DMS153 (cell line): ENCODE results near the gene ASB11.
"Not testable (repeated sequence)": the region's sequence is repeated elsewhere in the genome, so short reads cannot be mapped to it uniquely, and the experiment has no call there.

Experiments
- DNase-seq: peaks from one replicate; lab custom pipeline; 2025; lab: John Stamatoyannopoulos, UW

Gene ASB11

GRCh38 chrX:15305899-15306298, 9.5 kb downstream of the ASB11 start:
- DNase-seq, result not testable (repeated sequence)

GRCh38 chrX:15301924-15302323, 13.5 kb downstream of the ASB11 start:
- DNase-seq, result no peak

GRCh38 chrX:15299941-15300851, 15.2 kb downstream of the ASB11 start:
- DNase-seq, result no peak

- no peak for DNase-seq
Observed at GRCh38 chrX:15298780-15299179, 16.7 kb downstream of the ASB11 start.

GRCh38 chrX:15298201-15298600, 17.2 kb downstream of the ASB11 start:
- no peak for DNase-seq

- DNase-seq, result no peak
Observed at GRCh38 chrX:15293451-15293850, 22.0 kb downstream of the ASB11 start.

- no peak for DNase-seq
Observed at GRCh38 chrX:15292861-15293260, 22.6 kb downstream of the ASB11 start.

- DNase-seq, result no peak
Observed at GRCh38 chrX:15277604-15278003, 37.8 kb downstream of the ASB11 start.

GRCh38 chrX:15274946-15275345, 40.5 kb downstream of the ASB11 start:
- no peak for DNase-seq

GRCh38 chrX:15273275-15273674, 42.2 kb downstream of the ASB11 start:
- DNase-seq, result not testable (repeated sequence)

- no peak for DNase-seq
Observed at GRCh38 chrX:15271757-15272156, 43.7 kb downstream of the ASB11 start.

- peak; percentile 22 for DNase-seq
Observed at GRCh38 chrX:15269618-15270521, 45.6 kb downstream of the ASB11 start, which contains the start of gene ASB9. Gene ASB9, minus strand, starts transcription at chrX:15270083. Its CDS starts 209 bp downstream, at chrX:15269874.

- DNase-seq, result no peak
Observed at GRCh38 chrX:15269120-15269519, 46.3 kb downstream of the ASB11 start.

GRCh38 chrX:15254852-15255251, 60.6 kb downstream of the ASB11 start:
- DNase-seq, result no peak

GRCh38 chrX:15245896-15246295, 69.5 kb downstream of the ASB11 start:
- no peak for DNase-seq

GRCh38 chrX:15244421-15244820, 71.0 kb downstream of the ASB11 start:
- DNase-seq, result no peak

- DNase-seq, result peak; percentile 17
Observed at GRCh38 chrX:15242899-15243555, 72.4 kb downstream of the ASB11 start.

GRCh38 chrX:15241301-15241700, 74.1 kb downstream of the ASB11 start:
- DNase-seq, result no peak

- no peak for DNase-seq
Observed at GRCh38 chrX:15240414-15240813, 75.0 kb downstream of the ASB11 start.

- DNase-seq, result no peak
Observed at GRCh38 chrX:15236146-15236545, 79.3 kb downstream of the ASB11 start.

GRCh38 chrX:15235001-15235400, 80.4 kb downstream of the ASB11 start:
- no peak for DNase-seq

GRCh38 chrX:15233416-15234015, 81.9 kb downstream of the ASB11 start:
- DNase-seq, result no peak
